ENCODE data around the gene TMEM106C.

The TMEM106C gene

GRCh38 chr12:47967461-47968321 is 4.3 kb downstream of the TMEM106C start:
- TF ChIP-seq CTCF (conservative IDR thresholded peaks at IDR 0.05) = no peak
- no peak overlapping the region for H3K27ac ChIP-seq

- no peak overlapping the region for H3K27ac ChIP-seq
- no peak for TF ChIP-seq CTCF (conservative IDR thresholded peaks at IDR 0.05)
Measured at GRCh38 chr12:47969845-47970244, 6.4 kb downstream of the TMEM106C start.

- TF ChIP-seq CTCF (conservative IDR thresholded peaks at IDR 0.05) = no peak
Measured at GRCh38 chr12:47970843-47971242, 7.4 kb downstream of the TMEM106C start.

GRCh38 chr12:47972895-47973294 is 9.5 kb downstream of the TMEM106C start:
- H3K27ac ChIP-seq = no peak overlapping the region; the same call in 1 of the 2 replicates
- no peak for TF ChIP-seq CTCF (conservative IDR thresholded peaks at IDR 0.05)

More at GRCh38 chr12:47970843-47971242, 7.4 kb downstream of the TMEM106C start:
- H3K27ac ChIP-seq = no peak overlapping the region

- no peak for TF ChIP-seq CTCF (conservative IDR thresholded peaks at IDR 0.05)
- H3K27ac ChIP-seq = no peak overlapping the region
Measured at GRCh38 chr12:47973870-47974269, 10.5 kb downstream of the TMEM106C start.

GRCh38 chr12:47975036-47975620 is 11.7 kb downstream of the TMEM106C start:
- no peak for TF ChIP-seq CTCF (conservative IDR thresholded peaks at IDR 0.05)
- H3K27ac ChIP-seq = no peak overlapping the region

GRCh38 chr12:47975816-47976215 is 12.4 kb downstream of the TMEM106C start:
- no peak for TF ChIP-seq CTCF (conservative IDR thresholded peaks at IDR 0.05)
- H3K27ac ChIP-seq = no peak overlapping the region

Data from VCaP (cell line).